Measurements from ENCODE around the gene TRNP1. TPM values are rescaled to one million over a fixed set of nuclear protein-coding genes. Genes with fewer than 3 reads are reported as not detected.

The TRNP1 gene
- polyA plus RNA-seq, 3 donors = 0.55 to 2.8 (median 0.92) TPM

GRCh38 chr1:27016376-27016775 is 22.9 kb downstream of the TRNP1 start:
- WGBS (ENCODE audit: insufficient coverage) = no CpG with 5 or more reads among the region's 1 CpG
- H3K27ac ChIP-seq (ENCODE audit: low read depth in 1 of 2, low read length in 2 of 2) = no peak overlapping the region
- H3K4me1 ChIP-seq (ENCODE audit: control insufficient read depth in 1 of 2, insufficient read depth in 2 of 2, low read length in 2 of 2) = peaks cover 16 to 27% of the 10 kb centered on the region in 2 donors
- no peaks in the 10 kb centered on the region for H3K79me2 ChIP-seq (ENCODE audit: insufficient read depth, low read length)
- Mint-ChIP-seq H3K9me3 (no peaks in the 10 kb centered on the region), H3K27me3 (ENCODE audit: low read depth in 3 of 3) (peaks cover 0 to 13% (median 13%) of the 10 kb centered on the region in 3 donors), H3K27ac (no peak overlapping the region), H3K4me1 (peaks cover 15% of the 10 kb centered on the region), H3K36me3 (peaks cover 0 to 3% of the 10 kb centered on the region in 2 donors), H3K4me3 (no peak overlapping the region)
- peaks cover 0 to 9% of the 10 kb centered on the region in 2 donors for H3K27me3 ChIP-seq (ENCODE audit: control insufficient read depth in 2 of 2, insufficient read depth in 2 of 2, low read length in 2 of 2)
- H3K9me3 ChIP-seq (replicated peaks in 1 of 2; ENCODE audit: control insufficient read depth in 1 of 2, insufficient read depth in 1 of 2, low read length in 2 of 2) = no peaks in the 10 kb centered on the region
- intact Hi-C loops (cut with micrococcal nuclease) = no loop called here
- no peak overlapping the region for H3K4me2 ChIP-seq (replicated peaks; ENCODE audit: extremely low read depth, low read length, poor library complexity, severe bottlenecking)
- no peak overlapping the region for H2AFZ ChIP-seq (ENCODE audit: insufficient read depth, low read depth, low read length, poor library complexity, severe bottlenecking)
- no peak for DNase-seq
- no peak overlapping the region for H3K4me3 ChIP-seq (replicated peaks in 1 of 3; ENCODE audit: low read depth in 2 of 3, low read length in 3 of 3)
- H3K9ac ChIP-seq (ENCODE audit: insufficient read depth, low read length, poor library complexity, severe bottlenecking) = no peak overlapping the region
- H3K36me3 ChIP-seq (replicated peaks in 1 of 2; ENCODE audit: control insufficient read depth in 1 of 2, insufficient read depth in 2 of 2, low read length in 2 of 2) = no peaks in the 10 kb centered on the region
- TF ChIP-seq CTCF (IDR thresholded peaks at IDR 0.05) = no peak
- H4K20me1 ChIP-seq (ENCODE audit: insufficient read depth, low read length) = no peaks in the 10 kb centered on the region

DNA sequence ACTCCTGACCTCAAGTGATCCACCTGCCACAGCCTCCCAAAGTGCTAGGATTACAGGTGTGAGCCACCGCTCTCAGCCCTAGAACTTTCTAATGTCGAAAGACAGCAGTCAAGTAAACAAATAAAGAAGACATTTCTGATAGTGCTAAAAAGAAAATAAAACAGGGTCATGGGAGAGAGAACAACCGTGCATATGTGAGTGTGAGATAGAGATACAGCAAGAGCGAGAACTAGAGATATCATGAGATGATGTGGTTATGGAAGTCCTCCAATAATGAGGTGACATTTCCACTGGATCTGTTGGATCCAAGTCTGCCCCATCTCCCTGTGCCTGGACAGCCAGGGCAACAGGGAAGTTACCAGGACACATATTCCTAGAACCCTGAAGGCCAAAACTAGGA is 23.7 kb downstream of the TRNP1 start:
- H3K9ac ChIP-seq (ENCODE audit: insufficient read depth, low read length, poor library complexity, severe bottlenecking) = no peak overlapping the region
- Mint-ChIP-seq H3K4me3 (no peak overlapping the region), H3K27ac (peak overlapping the region in 1 of 7 donors; percentile 1), H3K4me1 (peaks cover 12% of the 10 kb centered on the region), H3K36me3 (no peaks in the 10 kb centered on the region), H3K27me3 (ENCODE audit: low read depth in 3 of 3) (peaks cover 0 to 9% (median 4%) of the 10 kb centered on the region in 3 donors), H3K9me3 (no peaks in the 10 kb centered on the region)
- no peak for TF ChIP-seq CTCF (IDR thresholded peaks at IDR 0.05)
- DNase-seq = no peak
- H3K9me3 ChIP-seq (replicated peaks in 1 of 2; ENCODE audit: control insufficient read depth in 1 of 2, insufficient read depth in 1 of 2, low read length in 2 of 2) = no peaks in the 10 kb centered on the region
- peaks cover 0 to 1% of the 10 kb centered on the region in 2 donors for H3K27me3 ChIP-seq (ENCODE audit: control insufficient read depth in 2 of 2, insufficient read depth in 2 of 2, low read length in 2 of 2)
- intact Hi-C loops (cut with micrococcal nuclease) = no loop called here
- H3K27ac ChIP-seq (ENCODE audit: low read depth in 1 of 2, low read length in 2 of 2) = no peak overlapping the region
- peaks cover 13 to 23% of the 10 kb centered on the region in 2 donors for H3K4me1 ChIP-seq (ENCODE audit: control insufficient read depth in 1 of 2, insufficient read depth in 2 of 2, low read length in 2 of 2)
- no peaks in the 10 kb centered on the region for H3K36me3 ChIP-seq (replicated peaks in 1 of 2; ENCODE audit: control insufficient read depth in 1 of 2, insufficient read depth in 2 of 2, low read length in 2 of 2)
- H3K79me2 ChIP-seq (ENCODE audit: insufficient read depth, low read length) = no peaks in the 10 kb centered on the region
- WGBS (ENCODE audit: insufficient coverage) = 100% methylated on average over 4 of the region's 4 CpGs
- H4K20me1 ChIP-seq (ENCODE audit: insufficient read depth, low read length) = no peaks in the 10 kb centered on the region
- H2AFZ ChIP-seq (ENCODE audit: insufficient read depth, low read depth, low read length, poor library complexity, severe bottlenecking) = no peak overlapping the region
- H3K4me2 ChIP-seq (replicated peaks; ENCODE audit: extremely low read depth, low read length, poor library complexity, severe bottlenecking) = no peak overlapping the region
- H3K4me3 ChIP-seq (replicated peaks in 1 of 3; ENCODE audit: low read depth in 2 of 3, low read length in 3 of 3) = no peak overlapping the region
